K562 (cell line): Measurements from ENCODE around the gene TDRD5. TPM values are rescaled to one million over a fixed set of nuclear protein-coding genes. Genes with fewer than 3 reads are reported as not detected.

Experiments
- ATAC-seq: fragments of 200-7000 bp; cut with Tn5 transposase; 3 replicates; pipeline ENCODE4 v1.9.1; 2020; ENCODE audit warnings: moderate library complexity
- BruUV-seq: library from RNA; stranded (reverse); fragments of 400-500 nt; replicated peaks from 2 replicates; lab custom pipeline; 2021; lab: Mats Ljungman, UMichigan
- CTCF ChIA-PET: fragments of 300-600 bp; formaldehyde crosslinking; extraction: SDS; loops from one replicate; lab custom pipeline; 2021; ENCODE audit warnings: low intra/inter-chr PET ratio; lab: Yijun Ruan, JAX
- POLR2A ChIA-PET: fragments of 300-600, 350-650 bp; sonication (Branson Sonifier 250); formaldehyde crosslinking; extraction: SDS; loops from one replicate; lab custom pipeline; 2021; ENCODE audit warnings: antibody characterized with exemption, inconsistent platforms; lab: Yijun Ruan, JAX
- DNase-seq, 4 experiments: peaks; one replicate each; pipeline versions ENCODE4 v3.0.0 to v3.0.0-alpha.2; 2011 to 2018; ENCODE audit warnings: low spot score in 3 of 4, mixed read lengths in 3 of 4; ENCODE audit errors: extremely low read depth in 1 of 4
- FAIRE-seq: peaks from 2 replicates; lab custom pipeline; 2011; peaks lifted over from hg19 to GRCh38; lab: Jason Lieb, UNC
- H2AFZ ChIP-seq: 2 replicates; pipeline ENCODE4 v1.6.0; 2011; ENCODE audit warnings: low read depth, low read length, control low read depth, inconsistent platforms
- H3K27ac ChIP-seq: fragments of 200-600 bp; 3 replicates; pipeline ENCODE4 v1.8.0; 2011; ENCODE audit warnings: low read depth, mild to moderate bottlenecking, control low read depth, inconsistent platforms, low read length, moderate library complexity, mixed read lengths; ENCODE audit errors: extremely low read depth
- H3K27me3 ChIP-seq, 2 experiments: fragments of 300-600 bp in 1 of 2; 2 replicates in 1 of 2; 3 replicates in 1 of 2; pipeline versions ENCODE4 v1.6.0 to v1.8.0; 2011; ENCODE audit warnings: inconsistent platforms in 2 of 2, low read length in 2 of 2, mild to moderate bottlenecking in 1 of 2, mixed read lengths in 1 of 2, moderate library complexity in 1 of 2; ENCODE audit not compliant: control insufficient read depth in 2 of 2, insufficient read depth in 2 of 2
- H3K36me3 ChIP-seq: fragments of 300-600 bp; 3 replicates; pipeline ENCODE4 v1.8.0; 2011; ENCODE audit warnings: mild to moderate bottlenecking, low read length, inconsistent platforms; ENCODE audit not compliant: control insufficient read depth, insufficient read depth
- H3K4me1 ChIP-seq, 2 experiments: fragments of 200-600 bp in 1 of 2; replicated peaks in 1 of 2; 2 replicates in 1 of 2; 3 replicates in 1 of 2; pipeline versions ENCODE4 v1.5.1 to v1.8.0; 2011; ENCODE audit warnings: inconsistent platforms in 2 of 2, low read length in 2 of 2, mild to moderate bottlenecking in 1 of 2, mixed read lengths in 1 of 2, moderate library complexity in 1 of 2; ENCODE audit not compliant: control insufficient read depth in 2 of 2, insufficient read depth in 2 of 2
- H3K4me2 ChIP-seq: 2 replicates; pipeline ENCODE4 v1.6.1; 2011; ENCODE audit warnings: low read length, control low read depth, inconsistent platforms, mixed read lengths; ENCODE audit not compliant: insufficient read depth
- H3K4me3 ChIP-seq: fragments of 200-600 bp; sonication (generic), shearing (Covaris generic); 2 replicates; pipeline ENCODE4 v1.5.1; 2016; ENCODE audit warnings: control low read depth, inconsistent platforms
- H3K79me2 ChIP-seq: fragments of 200-600 bp; 3 replicates; pipeline ENCODE4 v1.8.0; 2011; ENCODE audit warnings: low read length, inconsistent platforms; ENCODE audit not compliant: control insufficient read depth, insufficient read depth
- H3K9ac ChIP-seq, 2 experiments: 2 replicates each; pipeline versions ENCODE4 v1.6.0 to v1.6.1; 2011; ENCODE audit warnings: low read depth in 2 of 2, low read length in 2 of 2, control low read depth in 1 of 2, inconsistent platforms in 1 of 2, mild to moderate bottlenecking in 1 of 2, mixed read lengths in 1 of 2; ENCODE audit not compliant: insufficient read depth in 1 of 2
- H3K9me1 ChIP-seq: one replicate; pipeline ENCODE4 v1.6.0; 2011; ENCODE audit warnings: inconsistent platforms, mild to moderate bottlenecking, low read length, moderate library complexity; ENCODE audit not compliant: control insufficient read depth, insufficient read depth
- H3K9me3 ChIP-seq: replicated peaks from 2 replicates; pipeline ENCODE4 v1.5.1; 2011; ENCODE audit warnings: low read depth, low read length, inconsistent platforms; ENCODE audit not compliant: control insufficient read depth, insufficient read depth
- H4K20me1 ChIP-seq: replicated peaks from 2 replicates; pipeline ENCODE4 v1.6.1; 2011; ENCODE audit warnings: low read length, inconsistent platforms, mixed read lengths; ENCODE audit not compliant: control insufficient read depth, insufficient read depth
- JUND ChIP-seq, 2 experiments: IDR thresholded peaks; 2 replicates in 1 of 2; 3 replicates in 1 of 2; pipeline ENCODE4 v1.6.1; 2011; ENCODE audit warnings: borderline replicate concordance in 2 of 2, low read depth in 2 of 2, low read length in 2 of 2, improper control_type of control experiment in 1 of 2, missing biosample characterization in 1 of 2, missing genetic modification characterization in 1 of 2, missing genetic modification reagents in 1 of 2
- MLLT1 ChIP-seq, 2 experiments: fragments of 450-650 bp; IDR thresholded peaks; 2 replicates each; pipeline ENCODE4 v1.6.1; 2016
- MTA2 ChIP-seq: fragments of 450-650 bp; IDR thresholded peaks from 2 replicates; pipeline ENCODE4 v1.6.1; 2016; ENCODE audit warnings: low read depth
- NR2C2 ChIP-seq, 2 experiments: fragments of 200-800 bp in 1 of 2; sonication (Bioruptor generic) in 1 of 2; sonication (generic) in 1 of 2; formaldehyde crosslinking in 1 of 2; IDR thresholded peaks; 2 replicates each; pipeline versions ENCODE4 v1.6.1 to v1.8.0; 2016 to 2022; ENCODE audit warnings: mild to moderate bottlenecking in 1 of 2, missing compliant biosample characterization in 1 of 2, missing genetic modification characterization in 1 of 2, missing genetic modification reagents in 1 of 2
- POLR2AphosphoS5 ChIP-seq: IDR thresholded peaks from 2 replicates; pipeline ENCODE4 v1.6.1; 2011; ENCODE audit warnings: mild to moderate bottlenecking, low read depth, low read length, moderate library complexity; ENCODE audit not compliant: control insufficient read depth, insufficient read depth
- TAF7 ChIP-seq: fragments of 450-650 bp; IDR thresholded peaks from 2 replicates; pipeline ENCODE4 v1.6.1; 2016; ENCODE audit warnings: missing genetic modification characterization, missing compliant biosample characterization
- TBP ChIP-seq: optimal IDR thresholded peaks from 2 replicates; pipeline ENCODE3; 2011; ENCODE audit warnings: low read depth, low read length, improper control_type of control experiment
- TEAD2 ChIP-seq: fragments of 450-650 bp; IDR thresholded peaks from 2 replicates; pipeline ENCODE4 v1.6.1; 2016; ENCODE audit warnings: missing genetic modification characterization, control low read depth, missing compliant biosample characterization
- THRAP3 ChIP-seq: fragments of 450-650 bp; IDR thresholded peaks from 2 replicates; pipeline ENCODE4 v1.6.1; 2016; ENCODE audit warnings: mild to moderate bottlenecking, inconsistent platforms, borderline replicate concordance
- ZNF311 ChIP-seq: fragments of 250-450 bp; sonication (Bioruptor Pico); IDR thresholded peaks from 2 replicates; pipeline ENCODE4 v1.4.0; 2020; ENCODE audit warnings: mild to moderate bottlenecking, moderate library complexity
- ZNF436 ChIP-seq: fragments of 250-450, 450-650 bp; sonication (Bioruptor Pico); formaldehyde crosslinking; IDR thresholded peaks from 2 replicates; pipeline ENCODE4 v1.7.0; 2020; ENCODE audit warnings: mild to moderate bottlenecking
- ZNF77 ChIP-seq: fragments of 250-450 bp; sonication (Bioruptor Pico); IDR thresholded peaks from 2 replicates; pipeline ENCODE4 v1.5.0; 2020
- WGBS: fragments of 100-300 bp; shearing (Covaris generic); methylation state at CpG from one replicate; pipeline ENCODE4 v1.1.6; 2016; ENCODE audit warnings: low coverage, mixed read lengths; ENCODE audit not compliant: insufficient coverage; ENCODE audit errors: missing lambda C conversion rate; 5-methylcytosine and 5-hydroxymethylcytosine counted together
- in situ Hi-C: fragments of 300-500 bp; cut with MboI; formaldehyde crosslinking; loops from 4 replicates; pipeline ENCODE4 v1.15.0; 2018; ENCODE audit warnings: inconsistent platforms, mixed read lengths
- intact Hi-C: fragments of 100-400 bp; cut with micrococcal nuclease; formaldehyde crosslinking; loops from 2 replicates; pipeline ENCODE4 v1.14.2; 2022
- polyA plus RNA-seq, 8 experiments: library from polyadenylated mRNA; depleted of rRNA in 4 of 8; stranded (reverse) in 5 of 8; unstranded in 3 of 8; fragments of >200 nt; fragmentation: Nextera tagmentation in 2 of 8; fragmentation: Illumina TruSeq in 1 of 8; extraction: Ambion mirVana in 2 of 8; extraction: Trizol in 1 of 8; gene quantifications; 2 replicates each; pipeline versions ENCODE4 v1.2.1 to v1.2.3, GENCODE V29; 2011 to 2014; ENCODE audit warnings: inconsistent platforms in 1 of 8, missing spikeins in 1 of 8
- total RNA-seq, 7 experiments: library from RNA; depleted of rRNA in 6 of 7; stranded (reverse); fragments of >200 nt in 6 of 7; fragmentation: Illumina TruSeq in 2 of 7; extraction: Trizol in 2 of 7; gene quantifications; 2 replicates each; pipeline versions ENCODE4 v1.2.1 to v1.2.3, GENCODE V29; 2011 to 2021; ENCODE audit warnings: low replicate concordance in 1 of 7
- TF ChIP-seq, protein P1 (sequence below): fragments of 450-650 bp; formaldehyde crosslinking; IDR thresholded peaks from 2 replicates; pipeline ENCODE4 v1.4.0; 2020; ENCODE audit warnings: mild to moderate bottlenecking, moderate library complexity
- TF ChIP-seq, protein P2 (sequence below): fragments of 200-800 bp; sonication (Bioruptor generic); IDR thresholded peaks from 2 replicates; pipeline ENCODE4 v1.6.1; 2016; ENCODE audit warnings: missing genetic modification characterization, missing compliant biosample characterization

The TDRD5 gene
- total and polyA plus RNA-seq, 9 of the 15 experiments (the other 6 are each of a cell fraction or from before 2014, with no cell fraction given): 0.04 to 0.57 (median 0.26) TPM; not detected in 1

GRCh38 chr1:179558078-179558477 lies 33.6 kb upstream of the TDRD5 start:
- ChIA-PET CTCF (no interaction called here), POLR2A (no interaction called here)
- Histone ChIP-seq H3K27me3 (no peaks in the 10 kb centered on the region; a peak in 1 of 5 replicates), H3K9me1 (no peaks in the 10 kb centered on the region), H3K4me3 (no peak overlapping the region), H3K79me2 (no peaks in the 10 kb centered on the region), H3K9ac (no peak overlapping the region), H3K4me2 (no peak overlapping the region), H4K20me1 (no peaks in the 10 kb centered on the region), H3K36me3 (no peaks in the 10 kb centered on the region), H2AFZ (no peak overlapping the region), H3K9me3 (no peaks in the 10 kb centered on the region), H3K4me1 (no peaks in the 10 kb centered on the region), H3K27ac (no peak overlapping the region)
- FAIRE-seq (no peak), ATAC-seq (no peak), DNase-seq (no peak)
- intact Hi-C loops: no loop called here
- in situ Hi-C loops: no loop called here
- no TSS peak for BruUV-seq
- 4% methylated on average over 1 of the region's 1 CpG for WGBS
- TF ChIP-seq ZNF77 (no peak), ZNF311 (CRISPR knock-in tag) (no peak), TBP (no peak), JUND (IDR thresholded peaks at IDR 0.05; ENCODE audit: borderline replicate concordance, low read depth, low read length) (no peak), JUND (tag; IDR thresholded peaks at IDR 0.05; ENCODE audit: borderline replicate concordance, low read depth, low read length) (no peak), POLR2AphosphoS5 (no peak), MTA2 (no peak), ZNF436 (CRISPR knock-in tag) (no peak), TAF7 (no peak), TEAD2 (tag) (no peak), MLLT1 (IDR thresholded peaks at IDR 0.05) (no peak), THRAP3 (no peak), NR2C2 (CRISPR knock-in tag; IDR thresholded peaks at IDR 0.05) (no peak), NR2C2 (tag; IDR thresholded peaks at IDR 0.05) (no peak)
- TF ChIP-seq, protein P1, sequence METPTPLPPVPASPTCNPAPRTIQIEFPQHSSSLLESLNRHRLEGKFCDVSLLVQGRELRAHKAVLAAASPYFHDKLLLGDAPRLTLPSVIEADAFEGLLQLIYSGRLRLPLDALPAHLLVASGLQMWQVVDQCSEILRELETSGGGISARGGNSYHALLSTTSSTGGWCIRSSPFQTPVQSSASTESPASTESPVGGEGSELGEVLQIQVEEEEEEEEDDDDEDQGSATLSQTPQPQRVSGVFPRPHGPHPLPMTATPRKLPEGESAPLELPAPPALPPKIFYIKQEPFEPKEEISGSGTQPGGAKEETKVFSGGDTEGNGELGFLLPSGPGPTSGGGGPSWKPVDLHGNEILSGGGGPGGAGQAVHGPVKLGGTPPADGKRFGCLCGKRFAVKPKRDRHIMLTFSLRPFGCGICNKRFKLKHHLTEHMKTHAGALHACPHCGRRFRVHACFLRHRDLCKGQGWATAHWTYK (CRISPR knock-in tag): no peak
- TF ChIP-seq, protein P2, sequence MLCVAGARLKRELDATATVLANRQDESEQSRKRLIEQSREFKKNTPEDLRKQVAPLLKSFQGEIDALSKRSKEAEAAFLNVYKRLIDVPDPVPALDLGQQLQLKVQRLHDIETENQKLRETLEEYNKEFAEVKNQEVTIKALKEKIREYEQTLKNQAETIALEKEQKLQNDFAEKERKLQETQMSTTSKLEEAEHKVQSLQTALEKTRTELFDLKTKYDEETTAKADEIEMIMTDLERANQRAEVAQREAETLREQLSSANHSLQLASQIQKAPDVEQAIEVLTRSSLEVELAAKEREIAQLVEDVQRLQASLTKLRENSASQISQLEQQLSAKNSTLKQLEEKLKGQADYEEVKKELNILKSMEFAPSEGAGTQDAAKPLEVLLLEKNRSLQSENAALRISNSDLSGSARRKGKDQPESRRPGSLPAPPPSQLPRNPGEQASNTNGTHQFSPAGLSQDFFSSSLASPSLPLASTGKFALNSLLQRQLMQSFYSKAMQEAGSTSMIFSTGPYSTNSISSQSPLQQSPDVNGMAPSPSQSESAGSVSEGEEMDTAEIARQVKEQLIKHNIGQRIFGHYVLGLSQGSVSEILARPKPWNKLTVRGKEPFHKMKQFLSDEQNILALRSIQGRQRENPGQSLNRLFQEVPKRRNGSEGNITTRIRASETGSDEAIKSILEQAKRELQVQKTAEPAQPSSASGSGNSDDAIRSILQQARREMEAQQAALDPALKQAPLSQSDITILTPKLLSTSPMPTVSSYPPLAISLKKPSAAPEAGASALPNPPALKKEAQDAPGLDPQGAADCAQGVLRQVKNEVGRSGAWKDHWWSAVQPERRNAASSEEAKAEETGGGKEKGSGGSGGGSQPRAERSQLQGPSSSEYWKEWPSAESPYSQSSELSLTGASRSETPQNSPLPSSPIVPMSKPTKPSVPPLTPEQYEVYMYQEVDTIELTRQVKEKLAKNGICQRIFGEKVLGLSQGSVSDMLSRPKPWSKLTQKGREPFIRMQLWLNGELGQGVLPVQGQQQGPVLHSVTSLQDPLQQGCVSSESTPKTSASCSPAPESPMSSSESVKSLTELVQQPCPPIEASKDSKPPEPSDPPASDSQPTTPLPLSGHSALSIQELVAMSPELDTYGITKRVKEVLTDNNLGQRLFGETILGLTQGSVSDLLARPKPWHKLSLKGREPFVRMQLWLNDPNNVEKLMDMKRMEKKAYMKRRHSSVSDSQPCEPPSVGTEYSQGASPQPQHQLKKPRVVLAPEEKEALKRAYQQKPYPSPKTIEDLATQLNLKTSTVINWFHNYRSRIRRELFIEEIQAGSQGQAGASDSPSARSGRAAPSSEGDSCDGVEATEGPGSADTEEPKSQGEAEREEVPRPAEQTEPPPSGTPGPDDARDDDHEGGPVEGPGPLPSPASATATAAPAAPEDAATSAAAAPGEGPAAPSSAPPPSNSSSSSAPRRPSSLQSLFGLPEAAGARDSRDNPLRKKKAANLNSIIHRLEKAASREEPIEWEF (CRISPR knock-in tag): no peak
